HCT116 (cell line): ENCODE data around the gene TIMP3. TPM values are rescaled to one million over a fixed set of nuclear protein-coding genes. Genes with fewer than 3 reads are reported as not detected.

Experiments
- ATAC-seq: fragments of 200-7000 bp; cut with Tn5 transposase; 2 replicates; pipeline ENCODE4 v1.9.1; 2020; ENCODE audit warnings: mild to moderate bottlenecking, moderate library complexity
- BruUV-seq: library from RNA; stranded (reverse); fragments of 400-500 nt; replicated peaks from 2 replicates; lab custom pipeline; 2021; lab: Mats Ljungman, UMichigan
- CTCF ChIA-PET: fragments of 300-600 bp; sonication (Branson Sonifier 250); formaldehyde crosslinking; loops from one replicate; lab custom pipeline; 2021; ENCODE audit warnings: antibody characterized with exemption; lab: Charles Lee
- POLR2A ChIA-PET: fragments of 300-600, 350-600 bp; sonication (Branson Sonifier 250); formaldehyde crosslinking; loops from one replicate; lab custom pipeline; 2021; ENCODE audit warnings: antibody characterized with exemption; lab: Charles Lee
- RAD21 ChIA-PET, 2 experiments: fragments of 300-600 bp; sonication (Branson Sonifier 250); formaldehyde crosslinking; loops; one replicate each; lab custom pipeline; 2023; ENCODE audit warnings: low total read pairs in 2 of 2; ENCODE audit not compliant: uncharacterized antibody in 2 of 2, unreplicated experiment in 2 of 2, low non-redundant PET in 1 of 2; lab: Charles Lee
- DNase-seq: peaks from one replicate; pipeline ENCODE4 v3.0.0-alpha.2; 2010; ENCODE audit warnings: low read depth, low spot score
- H2AFZ ChIP-seq: fragments of 200-600 bp; shearing (Covaris generic), sonication (generic); 2 replicates; pipeline ENCODE4 v1.6.1; 2017; ENCODE audit warnings: low read depth, mixed run types, mixed read lengths, antibody characterized with exemption, low read length; ENCODE audit not compliant: poor library complexity, severe bottlenecking
- H3K27ac ChIP-seq: 2 replicates; pipeline ENCODE4 v1.5.1; 2012; ENCODE audit warnings: low read depth, low read length
- H3K27me3 ChIP-seq: fragments of 200-600 bp; sonication (generic); 2 replicates; pipeline ENCODE4 v1.6.1; 2016; ENCODE audit warnings: mixed run types, low read length, mixed read lengths; ENCODE audit not compliant: insufficient read depth
- H3K36me3 ChIP-seq, 2 experiments: fragments of 200-500 bp in 1 of 2; fragments of 200-600 bp in 1 of 2; sonication (Bioruptor generic) in 1 of 2; sonication (generic) in 1 of 2; 2 replicates each; pipeline versions ENCODE4 v1.5.1 to v1.6.1; 2014 to 2016; ENCODE audit warnings: low read length in 2 of 2, inconsistent platforms in 1 of 2, mixed read lengths in 1 of 2, mixed run types in 1 of 2; ENCODE audit not compliant: insufficient read depth in 2 of 2, control insufficient read depth in 1 of 2
- H3K4me1 ChIP-seq, 2 experiments: fragments of 200-600 bp in 1 of 2; sonication (generic) in 1 of 2; 2 replicates each; pipeline versions ENCODE4 v1.5.1 to v1.6.1; 2012 to 2017; ENCODE audit warnings: low read length in 2 of 2, inconsistent platforms in 1 of 2, mild to moderate bottlenecking in 1 of 2, mixed read lengths in 1 of 2, mixed run types in 1 of 2, moderate library complexity in 1 of 2; ENCODE audit not compliant: insufficient read depth in 2 of 2, control insufficient read depth in 1 of 2
- H3K4me2 ChIP-seq: fragments of 200-600 bp; sonication (generic); 2 replicates; pipeline ENCODE4 v1.6.1; 2017; ENCODE audit warnings: mixed run types, low read length, mixed read lengths
- H3K4me3 ChIP-seq, 2 experiments: fragments of 200-600 bp in 1 of 2; sonication (generic) in 1 of 2; replicated peaks in 1 of 2; 2 replicates each; pipeline ENCODE4 v1.5.1; 2011 to 2016; ENCODE audit warnings: low read length in 2 of 2, control low read depth in 1 of 2, low read depth in 1 of 2, mild to moderate bottlenecking in 1 of 2, mixed read lengths in 1 of 2, mixed run types in 1 of 2
- H3K79me2 ChIP-seq: fragments of 200-600 bp; sonication (generic); 2 replicates; pipeline ENCODE4 v1.6.1; 2017; ENCODE audit warnings: mild to moderate bottlenecking, mixed run types, low read length, moderate library complexity, mixed read lengths; ENCODE audit not compliant: insufficient read depth
- H3K9ac ChIP-seq: fragments of 200-600 bp; sonication (generic); 2 replicates; pipeline ENCODE4 v1.6.1; 2016; ENCODE audit warnings: low read length, mixed read lengths
- H3K9me2 ChIP-seq: fragments of 200-600 bp; sonication (generic), shearing (Covaris generic); 2 replicates; pipeline ENCODE4 v1.6.1; 2017; ENCODE audit warnings: mixed run types, mild to moderate bottlenecking, moderate library complexity; ENCODE audit not compliant: insufficient read depth
- H3K9me3 ChIP-seq, 2 experiments: fragments of 200-500 bp in 1 of 2; fragments of 200-600 bp in 1 of 2; sonication (Bioruptor generic) in 1 of 2; sonication (generic) in 1 of 2; 2 replicates each; pipeline ENCODE4 v1.6.1; 2014 to 2017; ENCODE audit warnings: low read length in 2 of 2, mixed read lengths in 2 of 2, inconsistent platforms in 1 of 2, low read depth in 1 of 2, mild to moderate bottlenecking in 1 of 2, mixed run types in 1 of 2, moderate library complexity in 1 of 2; ENCODE audit not compliant: control insufficient read depth in 1 of 2, insufficient read depth in 1 of 2
- H4K20me1 ChIP-seq: fragments of 200-600 bp; sonication (generic), shearing (Covaris generic); 2 replicates; pipeline ENCODE4 v1.6.1; 2017; ENCODE audit warnings: mixed run types, mild to moderate bottlenecking, moderate library complexity; ENCODE audit not compliant: insufficient read depth
- CBX3 ChIP-seq: IDR thresholded peaks from 2 replicates; pipeline ENCODE4 v1.6.1; 2012; ENCODE audit warnings: low read depth
- CEBPB ChIP-seq: IDR thresholded peaks from 2 replicates; pipeline ENCODE4 v1.6.1; 2012; ENCODE audit warnings: low read depth
- CTCF ChIP-seq, 3 experiments: fragments of 200-600 bp in 1 of 3; sonication (generic) in 1 of 3; IDR thresholded peaks in 2 of 3; conservative IDR thresholded peaks in 1 of 3; 2 replicates each; pipeline ENCODE4 v1.5.1; 2012 to 2017; ENCODE audit warnings: low read depth in 2 of 3, low read length in 2 of 3, antibody characterized with exemption in 1 of 3, borderline replicate concordance in 1 of 3, control low read depth in 1 of 3, mild to moderate bottlenecking in 1 of 3, mixed read lengths in 1 of 3, mixed run types in 1 of 3, moderate library complexity in 1 of 3; ENCODE audit not compliant: insufficient read depth in 1 of 3
- ELF1 ChIP-seq: IDR thresholded peaks from 2 replicates; pipeline ENCODE4 v1.6.1; 2012; ENCODE audit warnings: low read depth, borderline replicate concordance
- EZH2 ChIP-seq: fragments of 200-600 bp; sonication (generic); IDR thresholded peaks from 2 replicates; pipeline ENCODE4 v1.6.1; 2017; ENCODE audit warnings: antibody characterized with exemption, mixed run types
- FOSL1 ChIP-seq: IDR thresholded peaks from 2 replicates; pipeline ENCODE4 v1.6.1; 2012; ENCODE audit warnings: low read depth
- JUND ChIP-seq: IDR thresholded peaks from 2 replicates; pipeline ENCODE4 v1.6.1; 2012
- MAX ChIP-seq: IDR thresholded peaks from 2 replicates; pipeline ENCODE4 v1.6.1; 2012
- POLR2A ChIP-seq: IDR thresholded peaks from 2 replicates; pipeline ENCODE4 v1.7.0; 2011; ENCODE audit warnings: borderline replicate concordance; ENCODE audit not compliant: insufficient read depth, insufficient read length; ENCODE audit errors: extremely low read depth
- POLR2AphosphoS5 ChIP-seq: IDR thresholded peaks from 2 replicates; pipeline ENCODE4 v1.6.1; 2011; ENCODE audit warnings: mild to moderate bottlenecking, low read depth, low read length, moderate library complexity
- RAD21 ChIP-seq: IDR thresholded peaks from 2 replicates; pipeline ENCODE4 v1.6.1; 2012; ENCODE audit warnings: low read depth, mild to moderate bottlenecking
- REST ChIP-seq: IDR thresholded peaks from 2 replicates; pipeline ENCODE4 v1.6.1; 2012; ENCODE audit warnings: low read depth
- SIN3A ChIP-seq: IDR thresholded peaks from 2 replicates; pipeline ENCODE4 v1.6.1; 2012; ENCODE audit warnings: low read depth
- SP1 ChIP-seq: IDR thresholded peaks from 2 replicates; pipeline ENCODE4 v1.6.1; 2012; ENCODE audit warnings: low read depth
- SRF ChIP-seq: IDR thresholded peaks from 2 replicates; pipeline ENCODE4 v1.6.1; 2012; ENCODE audit warnings: low read depth
- YY1 ChIP-seq: IDR thresholded peaks from 2 replicates; pipeline ENCODE4 v1.6.1; 2011; ENCODE audit warnings: low read length, low read depth, moderate library complexity, mild to moderate bottlenecking; ENCODE audit not compliant: insufficient replicate concordance; ENCODE audit errors: extremely low read depth
- ZBTB33 ChIP-seq: IDR thresholded peaks from 2 replicates; pipeline ENCODE4 v1.6.1; 2011; ENCODE audit warnings: mild to moderate bottlenecking, low read length, moderate library complexity; ENCODE audit not compliant: insufficient replicate concordance; ENCODE audit errors: extremely low read depth
- ZFX ChIP-seq: fragments of 450-650 bp; IDR thresholded peaks from 2 replicates; pipeline ENCODE4 v1.6.1; 2017
- ZNF274 ChIP-seq: fragments of 200-500 bp; sonication (Bioruptor generic); IDR thresholded peaks from 2 replicates; pipeline ENCODE4 v1.6.1; 2014; ENCODE audit warnings: mild to moderate bottlenecking, low read depth, low read length, inconsistent platforms
- intact Hi-C: fragments of 100-400 bp; cut with micrococcal nuclease; formaldehyde crosslinking; loops from 2 replicates; pipeline ENCODE4 v1.10.0; 2022
- total RNA-seq: library from RNA; stranded (reverse); gene quantifications from one replicate; pipeline ENCODE4 v1.2.1, GENCODE V29; 2021; ENCODE audit not compliant: unreplicated experiment

Gene TIMP3
- total RNA-seq, 1 experiment from 2014 or later: 2.2 TPM

- H3K4me2 ChIP-seq: no peak overlapping the region
- intact Hi-C loops: no loop called here
- CTCF ChIA-PET: no interaction called here
- no peaks in the 10 kb centered on the region for H3K9me3 ChIP-seq
- DNase-seq: no peak
- ATAC-seq: no peak
- no peaks in the 10 kb centered on the region for H3K4me1 ChIP-seq
- POLR2A ChIA-PET: no interaction called here
- no peaks in the 10 kb centered on the region; the same call in 1 of the 2 replicates for H3K27me3 ChIP-seq
- H4K20me1 ChIP-seq: no peaks in the 10 kb centered on the region
- H2AFZ ChIP-seq: no peak overlapping the region
- H3K36me3 ChIP-seq: no peaks in the 10 kb centered on the region
- RAD21 ChIA-PET: no interaction called here
- no peak overlapping the region for H3K27ac ChIP-seq
- no peak overlapping the region for H3K9ac ChIP-seq
- BruUV-seq: no TSS peak
- no peak overlapping the region for H3K4me3 ChIP-seq
- H3K9me2 ChIP-seq: no peaks in the 10 kb centered on the region
- no peak for TF ChIP-seq SIN3A
- TF ChIP-seq ZFX: no peak
- no peak for TF ChIP-seq CTCF (IDR thresholded peaks at IDR 0.05 in 2 of 3, conservative IDR thresholded peaks at IDR 0.05 in 1 of 3; ENCODE audit: borderline replicate concordance in 1 of 3, insufficient read depth in 1 of 3, low read depth in 2 of 3, low read length in 2 of 3)
- no peak for TF ChIP-seq SP1
- TF ChIP-seq POLR2A: no peak
- TF ChIP-seq ZBTB33: no peak
- TF ChIP-seq RAD21: no peak
- TF ChIP-seq ZNF274: no peak
- TF ChIP-seq CBX3: no peak
- no peak for TF ChIP-seq YY1
- no peak for TF ChIP-seq CEBPB
- no peak for TF ChIP-seq FOSL1
- TF ChIP-seq EZH2: no peak
- TF ChIP-seq JUND: no peak
- TF ChIP-seq REST: no peak
- no peak for TF ChIP-seq POLR2AphosphoS5
- no peak for TF ChIP-seq ELF1
- TF ChIP-seq MAX: no peak
- TF ChIP-seq SRF: no peak
- no peaks in the 10 kb centered on the region for H3K79me2 ChIP-seq
Observed at GRCh38 chr22:32760396-32760795, 41.1 kb upstream of the TIMP3 start.
